ENCODE results near the gene SLC50A1. TPM values are rescaled to one million over a fixed set of nuclear protein-coding genes. Genes with fewer than 3 reads are reported as not detected.

Gene SLC50A1
- total and polyA plus RNA-seq, 2 donors (not counting 1 experiment from before 2014, with no cell fraction given) = 36.0 to 61.1 TPM

DNA sequence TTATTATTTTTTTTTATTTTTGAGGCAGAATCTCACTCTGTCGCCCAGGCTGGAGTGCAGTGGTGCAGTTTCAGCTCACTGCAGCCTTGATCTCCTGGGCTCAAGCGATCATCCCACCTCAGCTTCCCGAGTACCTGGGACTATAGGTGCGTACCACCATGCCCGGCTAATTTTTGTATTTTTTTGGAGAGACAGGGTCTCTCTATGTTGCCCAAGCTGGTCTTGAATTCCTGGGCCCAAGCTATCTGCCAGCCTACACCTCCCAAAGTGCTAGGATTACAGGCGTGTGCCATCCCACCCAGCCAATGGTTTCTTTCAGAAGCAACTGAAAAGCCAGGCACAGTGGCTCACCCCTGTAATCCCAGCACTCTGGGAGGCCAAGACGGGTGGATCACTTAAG is 35.2 kb downstream of the SLC50A1 start:
- Histone ChIP-seq H3K4me2 (ENCODE audit: extremely low read depth, insufficient read depth, low read length) (no peak overlapping the region), H4K20me1 (ENCODE audit: control insufficient read depth, extremely low read depth, insufficient read depth, low read length) (no peaks in the 10 kb centered on the region), H3K9ac (ENCODE audit: insufficient read depth, low read length) (no peak overlapping the region), H3K9me3 (ENCODE audit: control insufficient read depth, insufficient read depth, low read depth, low read length) (no peaks in the 10 kb centered on the region), H2AFZ (ENCODE audit: low read length) (no peak overlapping the region), H3K27ac (ENCODE audit: insufficient read depth, low read length) (no peak overlapping the region), H3K27me3 (ENCODE audit: control insufficient read depth, insufficient read depth, low read length) (peaks cover 3% of the 10 kb centered on the region), H3K4me1 (ENCODE audit: control insufficient read depth, extremely low read depth, insufficient read depth, low read length) (peaks cover 12% of the 10 kb centered on the region), H3K4me3 (replicated peaks in 1 of 4; ENCODE audit: control extremely low read depth in 1 of 4, insufficient read depth in 1 of 4, low read depth in 3 of 4, low read length in 4 of 4) (no peak overlapping the region), H3K79me2 (ENCODE audit: control insufficient read depth, insufficient read depth, low read length) (peaks cover 11% of the 10 kb centered on the region), H3K36me3 (ENCODE audit: control insufficient read depth, insufficient read depth, low read length) (peaks cover 2% of the 10 kb centered on the region)
- TF ChIP-seq, protein P1, sequence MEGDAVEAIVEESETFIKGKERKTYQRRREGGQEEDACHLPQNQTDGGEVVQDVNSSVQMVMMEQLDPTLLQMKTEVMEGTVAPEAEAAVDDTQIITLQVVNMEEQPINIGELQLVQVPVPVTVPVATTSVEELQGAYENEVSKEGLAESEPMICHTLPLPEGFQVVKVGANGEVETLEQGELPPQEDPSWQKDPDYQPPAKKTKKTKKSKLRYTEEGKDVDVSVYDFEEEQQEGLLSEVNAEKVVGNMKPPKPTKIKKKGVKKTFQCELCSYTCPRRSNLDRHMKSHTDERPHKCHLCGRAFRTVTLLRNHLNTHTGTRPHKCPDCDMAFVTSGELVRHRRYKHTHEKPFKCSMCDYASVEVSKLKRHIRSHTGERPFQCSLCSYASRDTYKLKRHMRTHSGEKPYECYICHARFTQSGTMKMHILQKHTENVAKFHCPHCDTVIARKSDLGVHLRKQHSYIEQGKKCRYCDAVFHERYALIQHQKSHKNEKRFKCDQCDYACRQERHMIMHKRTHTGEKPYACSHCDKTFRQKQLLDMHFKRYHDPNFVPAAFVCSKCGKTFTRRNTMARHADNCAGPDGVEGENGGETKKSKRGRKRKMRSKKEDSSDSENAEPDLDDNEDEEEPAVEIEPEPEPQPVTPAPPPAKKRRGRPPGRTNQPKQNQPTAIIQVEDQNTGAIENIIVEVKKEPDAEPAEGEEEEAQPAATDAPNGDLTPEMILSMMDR (conservative IDR thresholded peaks at IDR 0.05 in 1 of 2, IDR thresholded peaks at IDR 0.05 in 1 of 2; ENCODE audit: low read depth in 1 of 2, low read length in 2 of 2) = no peak
- TF ChIP-seq EZH2 (IDR thresholded peaks at IDR 0.05; ENCODE audit: low read length, missing control alignments) = no peak
- DNase-seq (ENCODE audit: low read depth in 2 of 2) = no peak

DNA sequence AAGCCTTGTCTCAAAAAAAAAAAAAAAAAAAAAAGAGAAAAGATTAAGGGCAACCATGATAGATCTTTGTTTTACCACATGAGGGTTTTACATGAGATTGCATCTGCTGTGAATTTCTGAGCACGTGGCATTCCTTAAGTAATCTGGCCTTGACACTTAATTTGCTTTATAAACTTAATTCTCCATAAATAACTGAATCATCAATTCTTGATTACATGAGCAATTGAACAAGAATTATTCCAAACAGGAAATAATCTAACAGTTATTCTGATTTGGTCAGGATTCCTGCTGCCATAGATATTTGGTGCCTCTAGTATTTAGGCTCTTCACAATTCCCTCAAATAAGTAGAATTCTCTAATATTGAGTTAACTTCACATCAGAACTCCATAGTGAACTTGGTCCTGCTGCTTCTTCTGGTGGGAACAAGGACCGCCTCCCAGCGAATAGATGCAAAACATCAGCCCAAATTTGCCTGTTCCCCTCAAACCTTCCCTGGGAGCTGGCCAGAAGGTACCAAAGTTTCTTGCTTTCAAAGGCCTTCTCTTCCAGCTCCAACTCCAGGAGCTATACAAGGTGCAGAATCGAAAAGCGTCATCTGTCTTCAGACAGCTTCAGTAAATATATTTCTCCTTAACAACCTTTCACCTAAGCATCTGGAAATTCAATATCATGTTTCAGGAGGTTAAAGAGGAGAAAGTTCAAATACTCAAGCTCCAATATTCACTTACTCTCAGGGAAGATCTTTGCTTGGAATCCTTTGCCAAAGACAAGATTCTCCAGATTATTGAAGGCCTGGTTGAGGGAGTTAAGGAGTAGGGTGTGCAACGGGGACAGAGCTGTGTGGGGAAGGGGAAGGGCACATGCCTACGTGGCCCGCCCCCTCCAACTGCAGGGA is 36.4 kb downstream of the SLC50A1 start:
- H2AFZ ChIP-seq (ENCODE audit: low read length) = peak overlapping the region; percentile 82
- peaks cover 12% of the 10 kb centered on the region for H3K4me1 ChIP-seq (ENCODE audit: control insufficient read depth, extremely low read depth, insufficient read depth, low read length)
- peak overlapping the region; percentile 96 for H3K9ac ChIP-seq (ENCODE audit: insufficient read depth, low read length)
- no peaks in the 10 kb centered on the region for H4K20me1 ChIP-seq (ENCODE audit: control insufficient read depth, extremely low read depth, insufficient read depth, low read length)
- TF ChIP-seq, protein P1 (conservative IDR thresholded peaks at IDR 0.05 in 1 of 2, IDR thresholded peaks at IDR 0.05 in 1 of 2; ENCODE audit: low read depth in 1 of 2, low read length in 2 of 2) = no peak
- TF ChIP-seq EZH2 (IDR thresholded peaks at IDR 0.05; ENCODE audit: low read length, missing control alignments) = no peak
- no peaks in the 10 kb centered on the region for H3K9me3 ChIP-seq (ENCODE audit: control insufficient read depth, insufficient read depth, low read depth, low read length)
- peaks cover 3% of the 10 kb centered on the region for H3K36me3 ChIP-seq (ENCODE audit: control insufficient read depth, insufficient read depth, low read length)
- DNase-seq (ENCODE audit: low read depth in 2 of 2) = no peak
- H3K27me3 ChIP-seq (ENCODE audit: control insufficient read depth, insufficient read depth, low read length) = no peaks in the 10 kb centered on the region
- H3K27ac ChIP-seq (ENCODE audit: insufficient read depth, low read length) = peak overlapping the region; percentile 98
- peaks cover 11% of the 10 kb centered on the region for H3K79me2 ChIP-seq (ENCODE audit: control insufficient read depth, insufficient read depth, low read length)
- H3K4me3 ChIP-seq (replicated peaks in 1 of 4; ENCODE audit: control extremely low read depth in 1 of 4, insufficient read depth in 1 of 4, low read depth in 3 of 4, low read length in 4 of 4) = peak overlapping the region; percentile 76 to 97 (median 94)
- peak overlapping the region; percentile 95 for H3K4me2 ChIP-seq (ENCODE audit: extremely low read depth, insufficient read depth, low read length)

DNA sequence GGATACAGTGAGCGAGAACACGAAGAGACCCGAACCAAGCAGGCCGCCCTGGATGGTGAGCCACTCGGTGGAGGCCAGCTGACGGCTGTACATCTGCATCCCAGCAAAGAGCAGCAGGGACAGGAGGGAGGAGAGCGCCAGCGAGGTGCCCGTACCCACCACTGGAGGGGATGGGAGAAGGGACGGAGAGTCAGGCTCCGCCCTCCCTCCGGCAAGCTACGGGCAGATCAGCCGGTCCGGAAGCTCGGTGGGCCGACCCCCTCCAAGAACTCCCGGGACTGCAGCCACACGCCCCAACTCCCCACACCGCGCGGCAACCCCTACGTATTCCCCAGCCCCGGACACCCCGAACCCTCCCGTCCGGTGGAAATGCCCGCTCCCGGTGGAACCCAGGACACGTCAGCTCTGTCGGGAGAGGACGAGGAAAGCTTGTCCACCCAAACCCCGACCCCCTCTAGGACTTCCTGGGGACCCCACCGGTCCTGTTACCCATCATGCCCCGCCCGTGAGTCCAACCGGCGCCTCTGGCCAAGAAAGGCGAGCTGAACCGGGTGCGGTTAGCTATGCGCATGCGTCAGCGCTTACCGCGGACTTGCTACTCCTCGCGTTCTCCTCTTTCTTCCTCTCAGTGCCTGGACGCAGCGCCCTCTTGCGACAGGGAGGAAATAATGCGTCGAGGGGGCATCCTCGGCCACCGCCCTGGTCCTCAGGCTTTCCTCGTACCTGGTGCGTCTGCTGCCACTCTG is 37.3 kb downstream of the SLC50A1 start, which contains the start of gene KRTCAP2:
KRTCAP2 (minus strand) TSS at position 573 of the 746 bp plus-strand sequence; CDS start at position 493, 80 bp downstream.
- H3K9ac ChIP-seq (ENCODE audit: insufficient read depth, low read length) = peak within 1 kb of the TSS; percentile 96
- peak within 1 kb of the TSS; percentile 76 to 97 (median 94) for H3K4me3 ChIP-seq (replicated peaks in 1 of 4; ENCODE audit: control extremely low read depth in 1 of 4, insufficient read depth in 1 of 4, low read depth in 3 of 4, low read length in 4 of 4)
- H2AFZ ChIP-seq (ENCODE audit: low read length) = peak within 1 kb of the TSS; percentile 88
- H4K20me1 ChIP-seq (ENCODE audit: control insufficient read depth, extremely low read depth, insufficient read depth, low read length) = no peaks in the 10 kb centered on the region
- TF ChIP-seq EZH2 (IDR thresholded peaks at IDR 0.05; ENCODE audit: low read length, missing control alignments) = no peak
- TF ChIP-seq, protein P1 (conservative IDR thresholded peaks at IDR 0.05 in 1 of 2, IDR thresholded peaks at IDR 0.05 in 1 of 2; ENCODE audit: low read depth in 1 of 2, low read length in 2 of 2) = peak; percentile 80 to 90
- peaks cover 10% of the 10 kb centered on the region for H3K36me3 ChIP-seq (ENCODE audit: control insufficient read depth, insufficient read depth, low read length)
- H3K27me3 ChIP-seq (ENCODE audit: control insufficient read depth, insufficient read depth, low read length) = no peaks in the 10 kb centered on the region
- peaks cover 8% of the 10 kb centered on the region for H3K4me1 ChIP-seq (ENCODE audit: control insufficient read depth, extremely low read depth, insufficient read depth, low read length)
- H3K4me2 ChIP-seq (ENCODE audit: extremely low read depth, insufficient read depth, low read length) = peak within 1 kb of the TSS; percentile 95
- peaks cover 11% of the 10 kb centered on the region for H3K79me2 ChIP-seq (ENCODE audit: control insufficient read depth, insufficient read depth, low read length)
- H3K27ac ChIP-seq (ENCODE audit: insufficient read depth, low read length) = peak within 1 kb of the TSS; percentile 98
- peak; percentile 92 to 96 for DNase-seq (ENCODE audit: low read depth in 2 of 2)
- H3K9me3 ChIP-seq (ENCODE audit: control insufficient read depth, insufficient read depth, low read depth, low read length) = no peaks in the 10 kb centered on the region
